ENCODE results near the gene KRTAP5-7. TPM values are rescaled to one million over a fixed set of nuclear protein-coding genes. Genes with fewer than 3 reads are reported as not detected.

Gene KRTAP5-7
- total and polyA plus RNA-seq, 2 of the 13 experiments (the other 11 are each of a cell fraction or from before 2014, with no cell fraction given), result 0.54 TPM; not detected in 1

- TF ChIP-seq ATF3 (CRISPR knock-in tag; IDR thresholded peaks at IDR 0.05) (no peak), SOX13 (IDR thresholded peaks at IDR 0.05) (no peak), SOX13 (CRISPR knock-in tag; conservative IDR thresholded peaks at IDR 0.05 in 1 of 2, IDR thresholded peaks at IDR 0.05 in 1 of 2) (no peak), ARHGAP35 (CRISPR knock-in tag; IDR thresholded peaks at IDR 0.05; ENCODE audit: borderline replicate concordance) (no peak), JUND (CRISPR knock-in tag; IDR thresholded peaks at IDR 0.05) (no peak), SRSF4 (IDR thresholded peaks at IDR 0.05; ENCODE audit: low read depth, low read length, poor library complexity, severe bottlenecking) (no peak), YEATS4 (CRISPR knock-in tag; IDR thresholded peaks at IDR 0.05; ENCODE audit: borderline replicate concordance) (no peak), ZXDC (CRISPR knock-in tag; IDR thresholded peaks at IDR 0.05) (no peak), ZNF160 (CRISPR knock-in tag; IDR thresholded peaks at IDR 0.05) (no peak), ASH2L (IDR thresholded peaks at IDR 0.05; ENCODE audit: insufficient read length, low read depth, low read length) (no peak), SALL1 (CRISPR knock-in tag; IDR thresholded peaks at IDR 0.05) (no peak), ZNF740 (CRISPR knock-in tag; IDR thresholded peaks at IDR 0.05) (no peak), ZNF878 (CRISPR knock-in tag; IDR thresholded peaks at IDR 0.05) (no peak), NFIC (IDR thresholded peaks at IDR 0.05; ENCODE audit: low read length) (no peak), MYNN (CRISPR knock-in tag; IDR thresholded peaks at IDR 0.05; ENCODE audit: low read depth) (no peak), CSRNP1 (CRISPR knock-in tag; IDR thresholded peaks at IDR 0.05) (no peak), HOXD1 (CRISPR knock-in tag; IDR thresholded peaks at IDR 0.05) (no peak), CENPT (CRISPR knock-in tag; IDR thresholded peaks at IDR 0.05; ENCODE audit: low read depth) (no peak), ARNTL (CRISPR knock-in tag; IDR thresholded peaks at IDR 0.05) (no peak)
- no peak overlapping the region for H2AFZ ChIP-seq (ENCODE audit: low read length)
- H3K36me3 ChIP-seq (replicated peaks in 1 of 2; ENCODE audit: control insufficient read depth in 1 of 2, insufficient read depth in 2 of 2, low read length in 2 of 2), result peaks cover 14 to 42% of the 10 kb centered on the region in 2 experiments
- DNase-seq (ENCODE audit: low spot score), result no peak
- POLR2A ChIA-PET, result no interaction called here
- H3K79me2 ChIP-seq (ENCODE audit: insufficient read depth, low read length), result no peaks in the 10 kb centered on the region
- no peak overlapping the region for H3K27ac ChIP-seq (ENCODE audit: extremely low read length, insufficient read depth, low read length)
- no peak for ATAC-seq
- no peaks in the 10 kb centered on the region for H4K20me1 ChIP-seq (ENCODE audit: insufficient read depth, low read length)
- no peaks in the 10 kb centered on the region for H3K27me3 ChIP-seq (ENCODE audit: control insufficient read depth in 1 of 2, insufficient read depth in 2 of 2, low read length in 2 of 2)
- no peaks in the 10 kb centered on the region for H3K4me1 ChIP-seq (ENCODE audit: insufficient read depth, low read length)
- 95% methylated on average over 1 of the region's 1 CpG for WGBS (ENCODE audit: low lambda C conversion rate)
- no peak overlapping the region for H3K4me2 ChIP-seq (ENCODE audit: low read depth, low read length)
- H3K9me3 ChIP-seq (ENCODE audit: low read length), result no peaks in the 10 kb centered on the region
- CTCF ChIA-PET (ENCODE audit: low intra/inter-chr PET ratio, low total read pairs), result no interaction called here
- no peak overlapping the region for H3K9ac ChIP-seq (ENCODE audit: insufficient read depth, low read depth, low read length)
- in situ Hi-C loops (cut with HindIII; ENCODE audit: extremely low pct_ligation_motif_present, low pct_unique_long_range_greater_than_20kb), result no loop called here
- no peak overlapping the region for H3K4me3 ChIP-seq (replicated peaks in 1 of 3; ENCODE audit: insufficient read depth in 1 of 3, low read depth in 2 of 3, low read length in 3 of 3)
- intact Hi-C loops (cut with micrococcal nuclease; ENCODE audit: unreplicated experiment), result no loop called here
- no TSS peak for BruUV-seq (replicated peaks)
- FAIRE-seq, result no peak
These were observed 40.7 kb upstream of the KRTAP5-7 start for GRCh38 chr11:71486320-71486719.
